NCI-H748 (cell line): Measurements from ENCODE around the gene ZNF135.

ENCODE experiments used
- DNase-seq: peaks from one replicate; lab custom pipeline; 2025; ENCODE audit not compliant: unreplicated experiment; lab: John Stamatoyannopoulos, UW

The ZNF135 gene

DNA sequence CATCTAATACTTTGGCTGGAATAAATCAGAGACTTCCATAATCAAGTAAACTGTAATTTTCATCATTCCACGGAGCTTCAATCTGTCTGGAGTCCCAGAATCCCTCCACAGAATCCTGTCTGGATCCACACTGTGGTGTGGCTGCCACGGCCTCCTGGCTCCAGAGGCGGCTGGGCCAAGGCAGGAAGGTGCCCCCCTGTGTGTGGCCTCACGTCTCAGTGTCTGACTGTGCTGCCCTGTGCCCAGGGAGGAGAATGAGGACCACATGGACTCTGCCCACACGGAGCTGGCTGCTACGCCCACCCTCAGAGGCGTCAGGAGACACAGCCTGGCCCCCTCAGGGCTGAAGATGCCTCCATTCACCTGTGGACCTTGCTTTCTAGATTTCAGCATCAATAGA is 12.2 kb upstream of the ZNF135 start:
- no peak for DNase-seq

DNA sequence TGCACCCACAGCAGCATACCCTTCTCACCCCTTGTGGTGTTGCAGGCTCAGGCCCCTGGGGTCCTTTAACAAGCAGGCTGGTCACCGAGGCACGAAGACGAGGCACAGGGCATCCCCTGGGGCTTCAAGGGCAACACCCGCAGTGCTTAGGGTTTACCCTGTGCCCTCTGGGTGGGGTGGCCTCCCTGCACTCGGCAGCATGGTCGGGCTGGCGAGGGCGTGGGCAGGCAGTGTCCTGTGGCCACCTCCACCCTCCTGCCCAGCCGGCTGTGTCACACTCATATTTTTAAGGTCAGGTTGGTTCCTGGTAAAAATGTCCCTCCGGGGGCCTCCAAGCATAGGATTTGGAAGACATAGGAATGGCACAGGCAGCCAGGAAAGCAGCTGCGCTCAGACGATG is 11.4 kb upstream of the ZNF135 start:
- no peak for DNase-seq

DNA sequence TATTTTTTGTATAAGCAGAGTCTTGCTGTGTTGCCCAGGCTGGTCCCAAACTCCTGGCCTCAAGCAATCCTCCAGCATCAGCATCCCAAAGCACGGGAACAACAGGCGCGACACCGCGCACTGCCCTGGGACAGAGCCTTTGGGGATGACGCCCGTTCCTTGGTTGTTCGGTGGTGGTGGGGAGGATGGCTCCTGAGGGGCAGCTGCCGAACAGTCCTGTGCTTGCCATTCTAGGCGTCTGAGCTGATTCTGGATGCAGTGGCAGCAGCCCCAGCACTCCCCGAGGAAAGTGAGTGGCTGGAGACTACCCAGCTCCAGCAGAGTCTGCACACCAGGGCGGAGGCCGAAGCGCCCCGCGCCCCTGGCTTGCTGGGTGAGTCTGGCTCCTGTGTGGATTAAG is 6.8 kb upstream of the ZNF135 start:
- DNase-seq: no peak

DNA sequence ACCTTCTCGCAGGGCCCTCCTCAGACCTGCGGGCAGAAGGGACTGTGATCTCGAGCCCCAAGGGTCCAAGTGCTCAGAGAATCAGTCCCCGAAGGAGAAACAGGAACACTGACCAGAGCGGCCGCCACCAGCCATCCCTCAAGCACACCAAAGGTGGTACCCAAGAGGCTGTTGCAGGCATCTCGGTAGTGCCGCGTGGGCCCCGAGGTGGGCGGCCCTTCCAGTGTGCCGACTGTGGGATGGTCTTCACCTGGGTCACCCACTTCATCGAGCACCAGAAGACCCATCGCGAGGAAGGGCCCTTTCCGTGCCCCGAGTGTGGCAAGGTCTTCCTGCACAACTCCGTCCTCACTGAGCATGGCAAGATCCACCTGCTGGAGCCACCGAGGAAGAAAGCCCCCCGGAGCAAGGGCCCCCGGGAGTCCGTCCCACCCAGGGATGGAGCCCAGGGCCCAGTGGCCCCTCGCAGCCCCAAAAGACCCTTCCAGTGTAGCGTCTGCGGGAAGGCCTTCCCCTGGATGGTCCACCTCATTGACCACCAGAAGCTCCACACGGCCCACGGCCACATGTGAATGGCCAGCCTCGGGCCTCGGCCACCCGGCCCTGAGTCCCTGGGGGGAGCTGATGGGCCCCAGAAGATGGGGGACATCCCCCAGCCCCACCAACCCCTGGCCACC is 5.5 kb upstream of the ZNF135 start:
- DNase-seq: no peak

DNA sequence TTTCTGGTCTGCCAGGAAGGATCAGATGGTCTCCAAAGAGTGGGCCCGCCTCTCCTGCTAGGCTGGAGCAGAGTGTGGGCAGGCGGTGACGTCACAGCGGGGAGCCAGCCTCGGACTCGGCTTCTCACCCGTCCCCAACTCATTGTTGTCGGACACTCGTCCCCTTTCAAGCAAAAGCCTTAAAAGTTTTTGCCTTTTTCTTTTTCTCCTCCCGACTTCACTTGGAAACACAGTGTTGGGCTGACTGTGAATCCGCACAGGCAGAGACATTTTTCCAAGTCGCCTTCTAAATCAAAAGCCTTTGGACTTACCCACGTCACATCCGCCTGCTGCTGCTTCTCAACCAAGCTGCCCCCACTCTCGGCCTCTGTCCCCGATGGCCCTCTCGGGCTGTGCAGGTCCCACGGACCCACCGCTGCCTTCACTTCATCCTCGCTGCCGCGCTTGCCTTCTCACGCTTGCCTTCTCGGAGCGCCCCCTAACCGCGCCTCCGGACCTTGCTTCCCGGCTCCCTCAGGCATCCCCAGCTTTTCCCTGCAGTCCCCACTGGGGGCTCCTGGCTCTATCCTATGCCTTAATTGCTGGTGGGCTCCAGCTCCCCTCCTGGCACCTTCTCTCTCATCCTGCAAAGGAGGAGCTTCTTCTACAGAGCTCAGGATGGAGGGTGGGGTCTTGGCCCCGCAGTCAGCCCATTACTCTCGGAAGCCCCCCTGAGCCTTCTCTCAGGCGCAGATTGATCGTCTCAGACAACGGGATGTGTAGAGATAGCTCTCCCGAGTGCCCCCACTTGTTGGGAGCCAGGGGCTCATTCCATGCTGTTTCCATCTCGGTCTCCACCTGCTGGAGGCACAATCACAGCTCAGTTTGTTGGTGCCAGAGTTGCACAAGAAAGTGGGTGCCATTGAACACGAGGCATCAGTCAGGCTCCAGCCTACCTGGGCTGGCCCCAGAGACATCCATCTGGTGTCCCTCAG is 3.9 kb upstream of the ZNF135 start:
- DNase-seq: peak; percentile 81

DNA sequence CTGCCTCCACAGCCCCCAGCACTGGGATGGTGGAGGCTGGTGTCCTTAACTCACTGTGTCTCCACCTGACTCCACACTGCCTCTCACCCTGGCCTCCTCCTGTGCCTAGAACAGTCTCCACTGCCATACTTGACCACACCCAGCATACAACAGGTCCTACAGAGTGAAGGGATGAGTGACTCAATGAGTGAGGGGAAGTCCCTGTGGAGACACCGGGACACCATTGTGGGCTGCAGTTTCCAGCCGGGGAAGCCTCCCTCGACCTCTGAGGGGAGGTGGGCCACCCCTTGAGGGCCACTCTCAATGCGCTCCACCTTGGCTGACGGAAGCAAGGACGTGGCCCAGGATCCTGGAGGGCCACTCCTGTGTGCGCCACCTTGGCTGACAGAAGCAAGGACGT is 2.8 kb upstream of the ZNF135 start:
- no peak for DNase-seq

DNA sequence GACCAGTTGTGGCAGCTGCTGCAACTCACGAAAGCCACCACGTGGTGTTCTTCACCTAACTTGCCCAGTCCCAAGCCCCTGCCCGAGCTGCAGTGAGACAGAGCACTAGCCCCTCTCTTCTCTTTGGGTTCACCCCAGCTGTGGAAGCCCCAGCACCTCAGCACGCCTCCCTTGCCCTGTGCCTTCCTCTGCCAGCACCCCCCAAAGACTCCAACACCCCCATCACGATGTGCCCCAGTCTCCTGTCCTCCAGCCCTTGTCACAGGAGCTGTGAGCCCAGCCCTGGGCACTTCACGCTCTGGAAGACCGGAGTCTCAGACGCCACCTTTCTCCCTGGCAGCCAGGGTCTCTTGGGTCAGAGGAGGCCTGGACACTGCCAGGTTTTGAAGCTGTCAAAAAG is 2.2 kb upstream of the ZNF135 start:
- no peak for DNase-seq

DNA sequence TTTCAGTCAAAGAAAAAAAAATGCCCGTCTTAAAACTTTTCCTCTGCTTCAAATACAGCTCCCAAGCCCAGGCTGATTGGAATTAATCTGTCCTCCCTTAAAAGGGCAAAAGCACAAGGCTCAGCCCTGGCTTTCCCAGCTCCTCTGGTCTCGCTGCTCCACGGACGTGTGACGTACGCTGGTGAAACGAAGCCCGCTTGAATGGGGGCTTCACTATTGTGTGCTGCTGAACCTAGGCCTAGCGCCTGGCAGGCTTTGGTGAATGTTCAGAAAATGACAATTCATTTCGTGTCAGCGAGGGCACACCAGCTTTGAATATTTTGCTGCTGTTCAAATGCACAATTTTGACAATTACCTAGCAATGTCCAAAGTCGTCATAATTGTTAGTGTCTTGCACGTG is 615 bp upstream of the ZNF135 start:
- no peak for DNase-seq

DNA sequence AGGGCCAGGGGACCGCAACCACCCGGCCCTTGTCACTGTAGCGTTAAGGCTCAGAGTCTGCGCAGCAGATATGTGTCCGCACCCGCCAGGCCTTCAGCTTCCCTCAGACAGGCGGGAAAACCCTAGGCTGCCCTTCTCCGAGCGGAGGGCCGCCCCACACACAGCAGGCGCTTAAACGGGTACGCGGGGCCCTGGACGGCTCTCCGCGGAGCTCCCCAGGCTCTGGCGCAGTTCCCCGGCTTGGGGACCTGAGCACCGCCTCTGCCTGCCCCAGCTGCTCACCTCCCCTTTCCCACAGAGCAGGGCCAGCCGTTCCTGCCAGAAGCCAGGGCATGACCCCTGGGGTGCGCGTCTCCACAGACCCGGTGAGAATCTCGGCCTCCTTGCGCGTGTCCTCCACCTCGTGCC is 593 bp downstream of the ZNF135 start:
- no peak for DNase-seq

DNA sequence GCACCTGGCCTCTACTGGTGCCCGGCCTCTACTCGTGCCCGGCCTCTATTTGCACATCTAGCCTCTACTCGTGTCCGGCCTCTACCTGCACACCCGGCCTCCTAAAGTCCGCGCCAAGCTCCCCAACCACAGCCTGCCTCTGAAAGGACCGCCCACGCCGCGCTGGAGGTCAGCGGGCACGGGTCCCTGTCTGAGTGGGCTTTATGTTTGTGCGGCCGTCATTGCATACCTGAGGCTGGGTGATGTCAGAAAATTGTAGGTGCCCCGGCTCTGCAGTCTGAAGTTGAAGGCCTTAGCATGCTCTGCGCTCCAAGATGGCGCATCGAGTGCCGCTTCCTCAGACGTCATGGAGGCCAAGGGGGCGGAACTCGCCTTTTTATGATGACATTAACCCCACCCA is 1.1 kb downstream of the ZNF135 start:
- DNase-seq: no peak

DNA sequence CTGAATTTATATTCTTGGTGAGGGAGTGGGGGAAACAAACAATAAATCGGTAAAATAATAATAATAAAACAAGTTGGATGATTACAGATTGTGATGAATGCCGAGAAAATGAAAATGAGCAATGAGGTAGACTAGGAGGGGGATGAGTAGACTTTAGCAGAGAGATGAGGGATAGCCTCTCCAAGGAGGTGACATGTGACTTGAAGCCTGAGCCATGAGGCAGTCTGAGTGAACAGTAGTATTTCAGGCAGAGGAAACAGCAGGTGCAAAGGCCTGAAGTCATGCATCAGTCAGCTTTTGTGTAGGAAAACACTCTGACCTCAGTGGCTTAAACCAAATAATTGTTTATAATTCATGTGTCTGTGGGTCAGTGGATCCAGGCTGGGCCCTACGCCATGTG is 4.6 kb downstream of the ZNF135 start:
- DNase-seq: no peak

DNA sequence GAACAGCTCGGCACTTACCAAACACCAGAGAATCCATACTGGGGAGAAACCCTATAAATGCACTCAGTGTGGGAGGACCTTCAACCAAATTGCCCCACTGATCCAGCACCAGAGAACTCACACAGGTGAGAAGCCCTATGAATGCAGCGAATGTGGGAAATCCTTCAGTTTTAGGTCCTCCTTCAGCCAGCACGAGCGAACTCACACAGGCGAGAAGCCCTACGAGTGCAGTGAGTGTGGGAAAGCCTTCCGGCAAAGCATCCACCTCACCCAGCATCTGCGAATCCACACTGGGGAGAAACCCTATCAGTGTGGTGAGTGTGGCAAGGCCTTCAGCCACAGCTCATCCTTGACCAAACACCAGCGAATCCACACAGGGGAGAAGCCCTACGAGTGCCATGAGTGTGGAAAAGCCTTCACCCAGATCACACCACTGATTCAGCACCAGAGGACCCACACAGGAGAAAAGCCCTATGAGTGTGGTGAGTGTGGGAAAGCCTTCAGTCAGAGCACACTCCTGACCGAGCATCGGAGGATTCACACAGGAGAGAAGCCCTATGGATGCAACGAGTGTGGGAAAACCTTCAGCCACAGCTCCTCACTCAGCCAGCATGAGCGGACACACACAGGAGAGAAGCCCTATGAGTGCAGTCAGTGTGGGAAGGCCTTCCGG is 8.3 kb downstream of the ZNF135 start:
- no peak for DNase-seq

DNA sequence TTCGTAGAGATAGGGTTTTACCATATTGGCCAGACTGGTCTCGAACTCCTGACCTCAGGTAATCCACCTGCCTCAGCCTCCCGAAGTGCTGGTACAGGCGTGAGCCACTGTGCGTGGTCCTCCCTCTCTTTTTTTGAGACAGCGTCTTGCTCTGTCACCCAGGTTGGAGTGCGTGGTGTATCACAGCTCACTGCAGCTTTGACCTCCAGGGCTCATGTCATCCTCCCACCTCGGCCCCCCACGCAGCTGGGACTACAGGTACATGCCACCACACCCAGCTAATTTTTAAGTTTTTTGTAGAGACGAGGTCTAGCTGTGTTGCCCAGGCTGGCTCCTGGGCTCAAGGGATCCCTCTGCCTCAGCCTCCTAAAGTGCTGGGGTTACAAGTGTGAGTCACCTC is 20.7 kb downstream of the ZNF135 start:
- no peak for DNase-seq

DNA sequence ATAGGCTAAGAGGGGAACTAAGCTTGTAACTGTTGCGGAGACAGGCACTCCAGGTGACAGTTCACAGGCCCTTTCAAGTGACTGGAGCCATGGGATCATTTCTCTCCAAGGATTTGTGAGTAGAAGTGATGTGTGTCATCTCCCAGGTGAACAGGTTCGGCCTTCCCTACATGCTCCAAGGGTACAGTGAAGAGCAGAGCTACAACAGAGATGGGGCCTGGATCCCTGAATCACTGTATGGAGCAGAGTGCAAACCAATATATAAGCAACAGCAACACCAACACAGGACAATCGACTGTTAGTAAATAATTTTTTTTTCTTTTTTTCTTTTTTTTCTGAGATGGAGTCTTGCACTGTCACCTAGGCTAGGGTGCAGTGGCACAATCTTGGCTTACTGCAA is 23.9 kb downstream of the ZNF135 start:
- no peak for DNase-seq

DNA sequence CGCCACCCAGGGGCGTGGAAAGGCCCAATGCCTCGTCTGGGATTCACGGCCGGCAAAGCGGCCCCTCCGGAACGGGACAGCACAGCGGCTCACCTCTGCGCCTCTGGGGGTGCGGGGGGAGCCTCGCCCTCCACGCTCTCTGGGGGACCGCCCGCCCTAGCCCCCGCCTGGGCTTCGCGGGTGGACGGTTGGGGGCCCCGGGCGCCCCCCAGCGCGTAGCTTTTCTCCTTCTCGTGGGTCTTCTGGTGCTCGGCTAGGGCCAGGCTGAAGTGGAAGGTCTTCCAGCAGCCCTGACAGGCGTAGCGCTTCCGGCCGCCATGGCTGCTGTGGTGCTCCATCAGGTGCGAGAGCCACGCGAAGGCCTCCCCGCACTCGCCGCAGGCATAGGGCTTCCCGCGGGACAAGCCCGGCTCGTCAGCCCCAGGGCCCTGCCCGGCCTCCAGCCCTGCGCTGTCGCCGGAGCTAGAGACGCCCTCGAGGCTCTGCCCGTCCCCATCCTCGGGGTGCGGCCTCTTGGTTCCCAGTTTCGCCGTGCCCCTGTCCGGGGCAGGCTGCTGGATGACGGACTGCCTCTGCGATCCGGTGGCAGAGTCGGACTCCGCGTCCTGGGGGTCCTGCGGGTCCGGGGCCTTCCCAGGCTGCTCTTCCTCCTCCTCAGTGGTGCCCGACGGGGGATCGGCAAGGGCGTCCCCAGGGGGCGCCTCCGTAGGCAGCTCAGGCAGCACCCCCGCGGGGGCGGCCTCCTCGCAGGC is 25.7 kb downstream of the ZNF135 start:
- no peak for DNase-seq

DNA sequence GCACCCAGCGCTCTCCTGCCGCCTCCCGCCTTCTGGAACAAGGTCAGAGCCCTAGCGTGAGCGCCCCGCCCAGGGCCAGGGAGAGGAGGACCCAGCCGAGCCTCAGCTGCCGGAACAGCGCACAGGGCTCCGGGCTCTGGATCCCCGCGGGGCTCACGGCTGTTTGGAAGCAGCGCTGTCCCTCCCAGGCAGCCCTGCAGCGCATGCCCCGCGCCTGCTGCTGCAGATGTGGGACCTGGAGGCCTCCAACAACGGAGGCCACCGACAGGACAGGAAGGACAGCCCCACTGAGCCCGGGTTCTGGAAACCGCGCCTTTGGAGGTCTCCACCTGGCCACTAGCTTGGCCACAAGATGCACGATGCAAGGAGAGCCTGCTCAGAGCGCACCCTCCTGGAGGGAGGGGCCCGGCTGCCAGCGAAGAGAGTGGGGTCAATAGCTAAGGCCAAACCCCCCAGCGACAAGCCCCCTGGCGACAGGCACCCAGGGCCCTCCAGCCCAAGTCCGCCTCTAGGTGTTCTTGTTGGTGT is 26.3 kb downstream of the ZNF135 start:
- no peak for DNase-seq

DNA sequence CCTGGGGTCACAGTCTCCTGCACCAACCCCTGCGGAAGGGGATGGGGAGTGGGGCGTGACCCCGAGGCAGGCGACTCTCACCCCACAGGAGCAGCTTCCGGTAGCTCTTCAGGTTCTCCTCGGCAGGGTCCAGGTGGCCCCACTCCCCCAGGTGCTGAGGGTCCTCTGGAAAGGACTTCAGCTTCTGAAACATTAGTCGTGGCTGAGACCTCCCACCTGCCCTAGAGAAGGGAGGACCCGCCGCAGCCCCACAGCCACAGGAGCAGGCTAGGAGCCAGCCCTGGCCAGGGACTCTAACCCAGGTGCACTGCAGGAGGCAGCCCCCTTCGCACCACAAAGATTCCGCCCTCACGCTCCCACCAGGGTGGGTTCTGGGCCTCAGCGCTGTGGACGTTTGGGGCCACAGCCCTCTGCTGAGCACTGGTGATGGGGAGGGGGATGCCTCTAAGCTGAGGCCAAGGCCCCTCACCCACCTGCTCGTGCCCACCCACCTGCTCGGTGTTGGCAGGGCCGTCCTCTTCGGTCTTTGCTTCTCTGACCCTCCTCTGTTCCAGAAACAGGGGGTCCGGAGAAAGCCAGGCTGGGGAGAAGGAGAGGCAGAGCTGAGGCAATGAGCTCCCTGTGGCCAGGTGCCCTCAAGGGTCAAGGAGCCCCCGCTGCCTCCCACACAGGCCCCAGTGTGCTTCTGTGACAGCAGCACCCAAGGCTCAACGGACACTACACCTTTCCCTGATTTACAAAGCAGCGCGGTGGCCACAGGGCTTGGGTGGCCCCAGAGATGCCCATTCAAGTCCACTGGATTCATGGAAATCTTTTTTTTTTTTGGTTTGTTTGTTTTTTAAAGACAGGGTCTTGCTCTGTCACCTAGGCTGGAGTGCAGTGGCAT is 28.0 kb downstream of the ZNF135 start:
- no peak for DNase-seq

DNA sequence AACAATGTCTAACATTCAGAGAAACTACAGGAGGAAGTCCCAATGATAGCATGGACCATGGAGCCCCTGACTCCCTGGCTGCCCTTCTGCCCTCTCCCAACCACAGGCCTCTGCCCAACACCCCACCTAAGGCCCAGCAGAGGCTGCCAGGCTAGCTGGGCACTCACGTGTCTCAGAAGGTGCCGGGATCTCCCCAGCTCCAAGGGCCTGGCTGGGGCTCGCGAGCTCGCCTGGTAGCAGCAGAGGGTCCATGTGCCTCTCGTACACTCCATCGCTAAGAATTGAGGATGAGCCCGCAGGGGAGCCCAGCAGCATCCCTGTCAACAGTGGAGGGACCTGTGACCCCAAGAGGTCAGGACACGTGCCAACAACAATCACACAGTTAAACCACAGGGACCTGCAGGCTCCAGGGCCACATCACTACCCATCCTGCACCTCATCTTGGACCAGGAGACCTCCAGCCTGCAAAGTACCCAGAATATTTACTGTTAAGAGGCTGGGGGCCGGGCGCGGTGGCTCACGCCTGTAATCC is 29.5 kb downstream of the ZNF135 start:
- DNase-seq: no peak

DNA sequence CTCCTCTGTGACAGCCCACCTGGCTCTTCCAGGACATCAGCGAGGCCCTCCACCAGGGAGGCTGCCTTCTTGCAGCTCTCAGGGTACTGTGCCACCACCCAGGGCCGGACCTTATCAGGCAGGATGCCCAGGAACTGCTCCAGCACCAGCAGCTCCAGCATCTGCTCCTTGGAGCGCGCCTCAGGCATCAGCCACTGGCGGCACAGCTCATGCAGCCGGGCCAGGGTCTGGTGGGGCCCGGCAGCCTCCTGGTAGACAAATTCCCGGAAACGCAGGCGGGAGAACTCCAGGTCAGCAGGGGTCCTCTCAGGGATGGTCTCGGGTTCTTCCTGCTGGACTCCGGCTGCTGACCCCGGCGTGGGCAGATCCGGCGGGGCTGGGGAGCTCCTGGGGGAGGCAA is 30.8 kb downstream of the ZNF135 start:
- no peak for DNase-seq
